Measurements from ENCODE around the gene PROC. TPM values are rescaled to one million over a fixed set of nuclear protein-coding genes. Genes with fewer than 3 reads are reported as not detected.

The PROC gene
- total RNA-seq, 2 donors from 2014 or later, result 0.26 TPM; not detected in 1

DNA sequence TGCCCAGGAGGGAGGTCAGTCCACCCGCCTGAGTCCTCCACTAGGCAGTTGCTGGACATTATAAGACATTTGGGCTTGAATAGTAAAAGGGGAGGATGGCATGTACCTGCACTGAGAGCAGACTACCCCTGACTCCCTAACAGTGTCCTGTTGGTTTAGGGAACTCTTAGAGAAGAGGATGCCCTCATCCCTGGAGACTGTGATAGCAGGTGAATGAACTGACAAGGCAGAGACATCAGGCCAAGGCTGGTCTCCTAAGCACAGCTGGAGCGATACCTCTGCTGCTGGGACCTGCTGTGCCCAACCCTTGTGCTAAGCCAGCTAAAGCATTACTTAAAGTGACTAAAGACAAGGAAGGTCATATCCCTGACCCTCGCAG lies 34.8 kb downstream of the PROC start:
- 87 to 91% methylated on average over 2 to 3 of the region's 3 CpGs for WGBS, 2 donors
- DNase-seq (no peak), ATAC-seq (no peak)
- H3K9me3 ChIP-seq, result no peaks in the 10 kb centered on the region
- H3K27me3 ChIP-seq, result no peaks in the 10 kb centered on the region
- no peaks in the 10 kb centered on the region for H3K36me3 ChIP-seq (replicated peaks in 1 of 2; ENCODE audit: insufficient read depth in 1 of 2, low read depth in 2 of 2)
- intact Hi-C loops (cut with DNase I), result no loop called here
- H3K4me1 ChIP-seq, result peaks cover 34% of the 10 kb centered on the region
- H3K27ac ChIP-seq, result no peak overlapping the region
- TF ChIP-seq POLR2A (IDR thresholded peaks at IDR 0.05), result no peak
- TF ChIP-seq, protein P1, sequence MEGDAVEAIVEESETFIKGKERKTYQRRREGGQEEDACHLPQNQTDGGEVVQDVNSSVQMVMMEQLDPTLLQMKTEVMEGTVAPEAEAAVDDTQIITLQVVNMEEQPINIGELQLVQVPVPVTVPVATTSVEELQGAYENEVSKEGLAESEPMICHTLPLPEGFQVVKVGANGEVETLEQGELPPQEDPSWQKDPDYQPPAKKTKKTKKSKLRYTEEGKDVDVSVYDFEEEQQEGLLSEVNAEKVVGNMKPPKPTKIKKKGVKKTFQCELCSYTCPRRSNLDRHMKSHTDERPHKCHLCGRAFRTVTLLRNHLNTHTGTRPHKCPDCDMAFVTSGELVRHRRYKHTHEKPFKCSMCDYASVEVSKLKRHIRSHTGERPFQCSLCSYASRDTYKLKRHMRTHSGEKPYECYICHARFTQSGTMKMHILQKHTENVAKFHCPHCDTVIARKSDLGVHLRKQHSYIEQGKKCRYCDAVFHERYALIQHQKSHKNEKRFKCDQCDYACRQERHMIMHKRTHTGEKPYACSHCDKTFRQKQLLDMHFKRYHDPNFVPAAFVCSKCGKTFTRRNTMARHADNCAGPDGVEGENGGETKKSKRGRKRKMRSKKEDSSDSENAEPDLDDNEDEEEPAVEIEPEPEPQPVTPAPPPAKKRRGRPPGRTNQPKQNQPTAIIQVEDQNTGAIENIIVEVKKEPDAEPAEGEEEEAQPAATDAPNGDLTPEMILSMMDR (IDR thresholded peaks at IDR 0.05), result no peak
- H3K4me3 ChIP-seq, result no peak overlapping the region

DNA sequence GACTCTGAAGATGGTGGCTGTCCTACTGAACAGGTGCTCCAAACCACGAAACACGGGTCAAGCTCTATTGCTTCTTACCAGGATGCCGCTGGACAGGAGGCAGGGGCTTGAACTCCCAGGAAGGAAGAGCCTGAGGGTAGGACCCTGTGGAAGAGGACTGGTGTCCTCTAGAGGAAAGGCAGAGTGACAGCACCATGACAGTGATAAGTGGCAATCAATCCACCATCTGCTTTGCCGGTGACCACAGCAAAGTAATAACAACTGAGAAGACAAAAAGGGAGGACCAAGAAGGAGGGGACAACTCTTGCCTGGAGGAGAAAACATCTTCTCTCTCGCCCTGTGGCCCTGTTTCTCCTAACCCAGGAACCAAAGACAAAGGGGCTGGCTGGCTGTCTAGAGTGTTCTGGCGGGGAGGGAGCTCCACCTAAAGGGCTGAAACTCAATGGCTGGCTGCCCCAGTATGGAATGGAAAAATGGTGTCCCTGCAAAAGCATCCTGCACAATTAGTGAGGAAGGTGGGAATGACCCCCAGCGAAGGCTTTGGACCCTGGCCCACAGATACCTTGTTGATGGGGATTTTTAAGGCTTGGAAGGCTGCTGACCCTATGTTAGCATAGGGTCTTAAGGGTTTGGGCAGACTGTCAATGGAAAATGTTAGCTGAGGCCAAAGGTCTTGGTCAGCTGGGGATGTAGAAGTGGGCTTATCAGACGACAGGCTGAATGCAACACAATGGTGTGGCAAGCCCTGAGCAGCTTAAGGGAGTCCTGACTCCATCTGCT lies 35.4 kb downstream of the PROC start:
- DNase-seq, result peak in 3 of 4 donors; percentile 15 to 48 (median 29)
- H3K27me3 ChIP-seq, result no peaks in the 10 kb centered on the region
- ATAC-seq, result no peak
- no peaks in the 10 kb centered on the region for H3K9me3 ChIP-seq
- peaks cover 34% of the 10 kb centered on the region for H3K4me1 ChIP-seq
- H3K27ac ChIP-seq, result no peak overlapping the region
- 84 to 97% methylated on average over 6 to 8 of the region's 8 CpGs for WGBS, 2 donors
- H3K4me3 ChIP-seq, result no peak overlapping the region
- TF ChIP-seq, protein P1 (IDR thresholded peaks at IDR 0.05), result peak in 5 of 7 experiments; percentile 14 to 29 (median 25)
- no peak for TF ChIP-seq POLR2A (IDR thresholded peaks at IDR 0.05)
- intact Hi-C loops (cut with DNase I), result no loop called here
- H3K36me3 ChIP-seq (replicated peaks in 1 of 2; ENCODE audit: insufficient read depth in 1 of 2, low read depth in 2 of 2), result no peaks in the 10 kb centered on the region

DNA sequence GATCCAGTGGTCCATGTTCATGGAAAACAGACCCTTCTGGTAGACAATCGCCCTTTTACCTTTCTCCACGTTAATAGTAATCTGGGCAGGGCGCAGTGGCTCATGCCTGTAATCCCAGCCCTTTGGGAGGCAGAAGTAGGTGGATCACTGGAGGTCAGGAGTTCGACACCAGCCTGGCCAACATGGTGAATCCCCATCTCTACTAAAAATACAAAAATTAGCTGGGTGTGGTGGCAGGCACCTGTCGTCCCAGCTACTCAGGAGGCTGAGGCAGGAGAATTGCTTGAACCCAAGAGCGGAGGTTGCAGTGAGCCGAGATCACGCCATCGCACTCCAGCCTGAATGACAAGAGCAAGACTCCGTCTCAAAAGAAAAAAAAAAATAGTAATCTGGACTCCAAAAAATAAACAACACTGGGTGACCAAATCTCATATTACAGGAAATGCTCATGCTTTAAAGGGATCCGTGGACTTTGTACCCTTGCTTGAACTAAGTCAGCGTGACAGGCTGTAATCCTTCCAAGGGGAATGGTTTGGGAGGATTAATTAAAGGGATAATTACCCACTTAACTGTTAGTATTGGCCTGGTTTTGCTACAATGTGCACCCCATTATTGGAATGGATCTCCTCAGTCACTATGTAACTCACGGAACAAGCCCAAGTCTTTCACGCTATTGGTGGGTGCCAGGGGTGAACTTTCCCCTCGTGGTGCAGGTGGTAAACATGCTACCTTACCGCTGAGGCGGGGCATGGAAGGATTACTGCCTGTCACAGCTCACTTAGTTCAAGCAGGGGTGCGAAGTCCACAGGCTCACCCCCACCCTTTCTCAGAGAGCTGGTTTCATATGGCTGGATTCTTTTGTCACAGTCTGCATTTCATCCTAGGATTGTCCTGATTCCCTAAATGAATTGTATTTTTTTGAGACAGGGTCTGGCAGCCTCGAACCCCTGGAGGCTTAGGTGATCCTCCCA lies 36.7 kb downstream of the PROC start:
- Histone ChIP-seq H3K4me1 (peaks cover 34% of the 10 kb centered on the region), H3K9me3 (no peaks in the 10 kb centered on the region), H3K27me3 (no peaks in the 10 kb centered on the region), H3K4me3 (no peak overlapping the region), H3K36me3 (replicated peaks in 1 of 2; ENCODE audit: insufficient read depth in 1 of 2, low read depth in 2 of 2) (no peaks in the 10 kb centered on the region), H3K27ac (peak overlapping the region; percentile 69 to 82 (median 76))
- DNase-seq (peak; percentile 72 to 89 (median 82)), ATAC-seq (peak; percentile 97)
- no peak for TF ChIP-seq POLR2A (IDR thresholded peaks at IDR 0.05)
- TF ChIP-seq, protein P1 (IDR thresholded peaks at IDR 0.05), result peak in 1 of 7 experiments; percentile 7
- WGBS, 2 donors, result 33 to 35% methylated on average over 17 to 19 of the region's 19 CpGs
- intact Hi-C loops (cut with DNase I), result no loop called here

DNA sequence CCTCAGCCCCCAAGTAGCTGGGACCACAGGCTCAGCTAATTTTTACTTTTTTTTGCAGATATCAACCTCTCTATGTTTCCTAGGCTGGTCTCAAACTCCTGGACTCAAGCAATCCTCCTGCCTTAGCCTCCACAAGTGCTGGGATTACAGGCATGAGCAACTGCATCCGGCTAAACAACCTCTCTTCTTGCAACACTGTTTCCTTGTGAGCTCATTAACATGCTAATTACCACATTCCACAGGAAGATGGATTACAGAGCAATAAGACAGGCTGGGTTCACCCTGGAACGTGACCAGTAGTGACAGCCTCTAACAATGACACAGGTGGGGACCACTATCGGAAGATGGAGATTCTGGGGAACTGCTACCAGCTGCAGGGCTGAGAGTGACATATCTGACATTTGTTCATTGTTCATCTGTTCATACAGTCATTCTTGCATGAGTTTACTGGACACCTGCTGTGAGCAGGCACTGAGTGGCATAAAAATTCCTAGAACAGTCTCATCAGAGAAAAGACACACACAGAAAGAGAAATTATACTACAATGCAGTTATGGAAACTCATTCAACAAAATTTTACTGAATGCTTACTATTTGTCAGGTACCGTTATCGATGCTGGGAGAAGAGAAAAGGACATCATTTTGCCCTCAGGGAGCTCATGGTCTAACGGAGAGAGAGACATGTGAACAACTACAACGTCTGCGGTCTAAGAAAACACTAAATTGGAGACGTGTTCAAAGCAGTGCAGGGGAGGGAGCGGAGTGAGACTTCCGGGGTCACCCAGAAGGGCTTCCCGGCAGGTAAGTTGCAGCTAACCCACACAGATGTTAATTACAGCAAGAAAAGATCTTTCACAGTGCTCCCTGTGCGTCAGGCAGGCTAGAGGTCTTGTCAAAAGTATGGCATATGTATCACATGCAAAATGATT lies 37.6 kb downstream of the PROC start:
- Histone ChIP-seq H3K36me3 (replicated peaks in 1 of 2; ENCODE audit: insufficient read depth in 1 of 2, low read depth in 2 of 2) (no peaks in the 10 kb centered on the region), H3K4me3 (no peak overlapping the region), H3K27ac (peak overlapping the region in 3 of 4 donors; percentile 69 to 82 (median 80)), H3K9me3 (no peaks in the 10 kb centered on the region), H3K27me3 (no peaks in the 10 kb centered on the region), H3K4me1 (peaks cover 34% of the 10 kb centered on the region)
- WGBS, 2 donors, result 79 to 82% methylated on average over 13 of the region's 13 CpGs
- intact Hi-C loops (cut with DNase I), result no loop called here
- DNase-seq (no peak), ATAC-seq (no peak)
- TF ChIP-seq, protein P1 (IDR thresholded peaks at IDR 0.05), result no peak
- TF ChIP-seq POLR2A (IDR thresholded peaks at IDR 0.05), result no peak
